GM21515 (cell line): ENCODE measurements around the gene PRKCH.
"Not testable (repeated sequence)": the region's sequence is repeated elsewhere in the genome, so short reads cannot be mapped to it uniquely, and the experiment has no call there.

Experiments
- ATAC-seq: cut with Tn5 transposase; IDR thresholded peaks from one replicate; pipeline ENCODE4 v1.9.1; 2021; ENCODE audit not compliant: unreplicated experiment

PRKCH gene

DNA sequence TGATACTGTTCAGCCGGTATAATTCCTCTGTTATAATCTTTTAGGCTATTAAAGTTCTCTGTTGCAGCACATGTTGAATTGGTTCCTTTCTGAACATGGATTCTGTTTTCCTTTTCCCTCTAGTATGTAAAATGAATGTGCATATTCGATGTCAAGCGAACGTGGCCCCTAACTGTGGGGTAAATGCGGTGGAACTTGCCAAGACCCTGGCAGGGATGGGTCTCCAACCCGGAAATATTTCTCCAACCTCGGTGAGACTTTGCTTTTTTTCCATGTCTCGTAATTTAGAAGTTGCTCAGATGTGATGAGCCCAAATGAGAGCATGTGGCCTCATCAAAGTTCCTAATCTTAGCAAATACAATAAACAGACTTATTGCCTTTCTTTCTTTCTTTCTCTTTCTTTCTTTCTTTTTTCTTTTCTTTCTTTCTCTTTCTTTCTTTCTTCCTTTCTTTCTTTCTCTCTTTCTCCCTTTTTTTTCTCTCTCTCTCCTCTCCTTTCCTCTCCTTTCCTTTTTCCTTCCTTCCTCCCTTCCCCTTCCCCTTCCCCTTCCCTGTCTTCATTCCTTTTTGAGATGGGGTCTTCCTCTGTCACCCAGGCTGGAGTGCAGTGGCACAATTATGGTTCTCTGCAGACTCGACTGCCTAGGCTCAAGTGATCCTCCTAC is 131.9 kb downstream of the PRKCH start:
- ATAC-seq, result no peak

DNA sequence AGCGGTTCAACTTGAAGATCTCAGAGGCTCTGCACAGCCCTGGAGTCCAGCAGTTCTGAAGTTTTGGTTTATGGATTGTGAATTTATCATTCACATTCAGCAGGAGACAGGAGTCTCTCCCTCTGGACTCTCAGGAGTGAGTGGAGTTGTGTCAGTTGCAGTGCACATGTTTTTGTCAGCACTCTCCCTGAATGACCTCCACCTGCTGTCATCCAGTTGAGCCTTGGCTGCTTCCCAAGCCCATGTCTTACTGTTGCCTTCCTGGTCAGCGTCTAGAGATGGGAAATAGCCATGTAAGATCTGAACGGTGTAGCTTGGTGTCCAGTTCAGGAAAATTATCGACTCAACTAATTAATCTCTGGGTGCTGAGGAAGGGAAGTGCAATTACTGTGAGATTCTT is 133.2 kb downstream of the PRKCH start:
- no peak for ATAC-seq

DNA sequence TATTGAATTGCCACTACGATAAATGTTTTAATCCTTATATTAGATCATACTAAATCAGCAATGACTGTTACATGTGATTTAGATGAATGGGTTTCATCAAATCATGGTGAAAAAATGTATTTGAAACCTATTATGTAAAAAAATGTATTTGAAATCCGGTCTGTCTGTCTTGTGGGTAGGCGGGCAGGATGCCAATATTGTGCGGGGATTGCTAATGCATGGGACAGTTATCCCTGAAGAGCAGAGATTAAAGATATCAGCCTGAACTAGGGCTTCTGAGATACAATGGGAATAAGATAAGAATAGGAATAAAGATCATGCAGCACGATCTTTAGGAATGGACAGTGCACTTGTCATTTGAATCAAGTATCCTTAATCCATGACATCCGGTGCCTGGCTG is 134.0 kb downstream of the PRKCH start:
- ATAC-seq, result no peak

DNA sequence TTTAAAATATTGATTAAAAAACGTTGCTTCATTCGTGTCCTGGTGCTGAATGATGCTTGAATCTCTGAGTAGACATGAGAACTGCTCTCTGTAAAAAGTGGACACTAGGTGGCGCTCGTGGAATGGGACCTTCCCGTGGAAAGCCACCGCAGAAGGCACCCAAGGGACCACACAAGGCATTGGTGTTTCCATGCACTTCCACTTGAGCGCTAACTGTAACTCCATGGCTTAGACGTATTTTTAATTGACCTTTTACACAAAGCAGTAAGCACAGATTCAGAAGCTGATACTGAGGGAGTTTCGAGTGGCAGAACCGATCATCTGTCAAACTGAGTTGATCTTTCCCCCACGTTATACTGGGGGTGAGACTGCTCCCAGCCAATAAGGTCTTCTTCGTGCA is 135.3 kb downstream of the PRKCH start:
- ATAC-seq, result peak; percentile 72

DNA sequence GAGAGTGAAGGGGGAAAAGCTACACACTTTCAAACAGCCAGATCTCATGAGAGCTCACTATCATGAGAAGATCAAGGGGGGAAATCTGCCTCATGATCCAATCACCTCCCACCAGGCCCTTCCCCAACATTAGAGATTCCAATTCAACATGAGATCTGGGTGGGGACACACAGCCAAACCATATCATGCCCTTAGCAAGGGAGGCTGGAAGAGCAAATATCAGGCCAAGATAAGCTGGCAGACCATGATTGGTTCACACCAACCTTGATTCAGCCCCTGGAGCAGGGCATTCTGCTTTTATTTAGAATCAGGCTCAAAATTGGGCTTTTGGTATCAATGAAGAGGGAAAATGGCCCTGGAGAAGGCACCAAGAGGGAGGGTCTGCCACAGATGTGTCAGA is 137.4 kb downstream of the PRKCH start:
- no peak for ATAC-seq

DNA sequence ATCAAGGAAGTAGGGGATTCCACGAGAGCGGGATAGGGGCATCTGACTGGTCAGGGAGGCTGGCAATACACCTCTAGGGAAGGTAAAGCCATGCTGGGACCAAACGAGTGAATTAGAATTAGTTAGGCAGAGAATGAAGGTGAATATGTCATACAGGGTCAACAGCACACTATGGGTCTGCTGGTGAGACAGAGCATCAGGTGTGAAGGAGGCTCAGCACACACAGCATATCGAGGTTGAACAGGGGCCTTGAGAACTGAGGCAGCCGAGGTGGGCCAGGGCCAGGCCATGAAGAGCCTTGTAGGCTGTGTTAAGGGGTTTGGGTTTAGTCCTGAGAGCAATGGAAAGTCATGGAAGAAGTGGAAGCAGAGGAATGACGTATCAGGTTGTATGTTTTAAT is 137.8 kb downstream of the PRKCH start:
- ATAC-seq, result no peak

DNA sequence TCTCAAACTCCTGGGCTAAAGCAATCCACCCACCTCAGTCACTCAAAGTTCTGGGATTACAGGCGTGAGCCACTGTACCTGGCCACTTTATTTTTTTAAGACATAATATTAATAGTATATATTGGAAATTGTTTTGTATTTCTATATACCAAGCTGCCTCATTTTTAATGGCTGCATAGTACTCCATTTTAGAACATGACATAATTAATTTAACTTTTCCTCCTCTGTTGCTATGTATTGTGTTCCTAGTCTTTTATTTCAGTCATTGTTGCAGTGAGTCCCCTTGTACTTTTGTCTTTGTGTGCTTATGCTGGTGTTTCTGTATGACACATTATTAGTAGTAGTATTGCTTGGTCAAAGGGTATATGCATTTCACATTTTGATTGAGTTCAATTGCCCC is 138.7 kb downstream of the PRKCH start:
- ATAC-seq, result no peak

DNA sequence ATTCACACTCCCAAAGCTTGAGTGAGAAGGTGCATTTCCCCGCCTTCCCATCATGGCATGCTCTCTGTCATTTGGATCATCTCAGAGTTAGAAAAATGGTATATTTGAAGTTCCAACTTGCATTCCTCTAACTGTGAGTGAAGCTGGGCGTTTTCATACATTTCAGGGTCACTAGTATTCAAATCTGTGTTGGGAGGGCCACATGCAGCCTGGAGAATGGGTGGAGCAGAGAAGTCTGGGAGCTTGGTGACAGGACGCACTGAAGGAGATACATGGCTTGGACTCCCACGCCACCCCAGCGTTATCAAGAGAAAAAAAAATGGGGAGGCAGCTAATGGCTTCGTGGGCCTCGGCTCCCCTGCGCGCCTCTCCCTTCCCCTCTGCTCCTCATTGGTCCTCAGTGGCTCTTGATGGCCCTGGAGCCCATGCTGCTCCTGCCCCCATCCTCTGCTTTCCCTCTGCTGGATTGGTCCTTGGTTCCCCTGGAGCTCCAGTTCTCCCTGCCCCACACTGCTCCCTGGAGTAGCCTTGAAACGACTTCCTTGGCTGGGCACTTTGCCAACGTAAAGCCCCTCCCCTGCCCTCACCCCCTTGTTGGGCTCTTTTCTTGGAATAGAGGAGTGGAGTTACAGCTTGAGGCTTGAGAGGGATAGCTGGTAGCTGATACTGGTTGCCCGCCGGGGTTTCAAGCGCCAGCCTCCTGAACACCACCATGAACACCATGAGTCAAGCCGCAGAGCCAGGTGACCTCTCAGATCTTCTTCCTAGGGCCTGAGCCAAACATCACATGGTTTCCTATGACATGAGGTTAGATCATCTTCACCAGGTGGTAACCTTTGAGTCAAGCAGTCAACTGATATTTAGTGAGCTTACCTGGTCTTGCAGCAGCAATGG is 139.6 kb downstream of the PRKCH start:
- ATAC-seq, result no peak

DNA sequence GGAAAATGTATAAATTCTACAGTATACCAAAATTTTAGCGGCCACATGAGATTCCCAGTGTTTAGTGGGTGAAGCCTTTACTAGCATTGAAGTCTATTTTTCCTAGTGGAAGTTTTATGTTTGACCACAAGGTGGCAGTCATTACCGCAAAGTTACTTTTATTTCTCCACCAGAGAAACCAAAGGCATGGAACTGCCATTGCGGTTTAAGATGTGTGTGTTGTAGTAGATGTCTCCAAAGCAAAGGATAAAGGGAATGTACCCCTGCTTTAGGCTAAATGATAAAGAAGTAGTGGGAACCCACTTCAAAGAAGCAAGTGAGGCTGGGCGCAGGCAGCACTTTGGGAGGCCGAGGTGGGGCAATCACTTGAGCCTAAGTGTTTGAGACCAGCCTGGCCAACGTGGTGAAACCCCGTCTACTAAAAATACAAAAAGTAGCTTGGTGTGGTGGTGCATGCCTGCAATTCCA is 140.5 kb downstream of the PRKCH start:
- ATAC-seq, result no peak

DNA sequence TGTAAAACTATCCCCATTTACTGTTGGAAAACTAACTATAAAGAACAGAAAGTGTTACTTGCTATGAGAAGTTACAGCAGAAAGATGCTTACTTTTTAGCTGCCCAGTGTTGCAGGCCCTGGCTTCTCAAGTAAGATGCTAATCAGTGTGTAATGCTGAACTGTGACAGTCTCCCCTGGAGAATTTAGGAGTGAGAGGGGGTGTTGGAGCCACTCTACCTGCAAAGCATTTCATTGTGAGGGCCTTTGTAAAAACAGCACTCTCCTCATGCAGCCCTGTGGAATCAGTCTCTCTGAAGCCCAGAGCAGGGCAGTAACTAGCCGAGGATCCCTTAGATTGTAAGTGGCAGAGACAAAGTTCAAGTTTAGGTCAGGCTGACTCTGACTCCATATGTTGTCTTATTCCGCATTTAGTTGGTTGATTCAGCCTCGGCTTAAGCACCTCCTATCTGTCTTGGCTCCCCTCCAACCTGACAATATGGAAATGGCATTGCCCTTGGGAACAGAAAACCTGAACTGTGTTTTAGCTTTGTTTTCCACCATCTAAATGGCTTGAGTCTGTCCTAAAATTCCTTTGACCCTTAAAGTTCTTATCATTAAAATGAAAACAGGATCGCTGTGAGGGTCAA is 141.3 kb downstream of the PRKCH start:
- no peak for ATAC-seq

DNA sequence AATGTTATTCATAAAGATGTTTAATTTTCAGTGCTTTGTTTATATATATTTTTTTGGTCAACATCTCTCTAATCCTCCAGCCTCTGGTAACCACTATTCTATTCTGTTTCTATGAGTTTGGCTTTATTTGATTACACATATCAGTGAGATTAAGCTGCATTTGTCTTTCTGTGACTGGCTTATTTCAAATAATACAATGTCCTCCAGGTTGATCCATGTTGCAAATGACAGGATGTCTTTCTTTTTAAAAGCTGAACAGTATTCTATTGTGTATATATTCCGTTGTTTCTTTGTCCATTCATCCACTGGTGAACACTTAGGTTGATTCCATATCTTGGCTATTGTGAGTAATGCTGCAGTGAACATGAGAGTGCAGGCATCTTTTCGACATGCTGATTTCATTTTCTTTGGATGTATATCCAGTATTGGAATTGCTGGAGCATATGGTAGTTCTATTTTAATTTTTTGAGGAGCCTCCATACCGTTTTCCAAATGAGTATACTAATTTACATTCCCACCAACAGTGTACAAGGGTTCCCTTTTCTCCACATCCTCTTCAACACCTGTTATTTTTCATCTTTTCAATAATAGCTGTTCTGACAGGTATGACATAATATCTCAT is 142.4 kb downstream of the PRKCH start:
- ATAC-seq, result no peak

DNA sequence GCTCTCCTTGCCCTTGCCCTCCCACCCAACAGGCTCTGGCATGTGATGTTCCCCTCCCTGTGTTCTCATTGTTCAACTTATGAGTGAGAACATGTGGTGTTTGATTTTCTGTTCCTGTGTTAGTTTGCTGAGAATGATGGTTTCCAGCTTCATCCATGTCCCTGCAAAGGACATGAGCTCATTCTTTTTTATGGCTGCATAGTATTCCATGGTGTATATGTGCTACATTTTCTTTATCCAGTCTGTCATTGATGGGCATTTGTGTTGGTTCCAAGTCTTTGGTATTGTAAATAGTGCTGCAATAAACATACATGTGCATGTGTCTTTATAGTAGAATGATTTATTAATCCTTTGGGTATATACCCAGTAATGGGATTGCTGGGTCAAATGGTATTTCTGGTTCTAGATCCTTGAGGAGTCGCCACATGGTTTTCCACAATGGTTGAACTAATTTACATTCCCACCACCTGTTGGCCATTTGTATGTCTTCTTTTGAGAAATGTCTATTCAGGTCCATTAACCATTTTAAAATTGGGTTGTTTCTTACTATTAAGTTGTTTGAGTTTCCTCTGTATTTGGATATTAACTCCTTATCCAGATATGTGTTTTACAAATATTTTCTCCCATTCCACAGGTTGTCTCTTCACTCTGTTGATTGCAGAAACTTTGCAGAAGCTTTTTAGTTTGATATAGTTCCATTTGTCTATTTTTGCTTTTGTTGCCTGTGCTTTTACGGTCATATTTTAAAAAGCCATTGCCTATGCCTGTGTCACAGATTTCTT is 143.4 kb downstream of the PRKCH start:
- ATAC-seq, result not testable (repeated sequence)

DNA sequence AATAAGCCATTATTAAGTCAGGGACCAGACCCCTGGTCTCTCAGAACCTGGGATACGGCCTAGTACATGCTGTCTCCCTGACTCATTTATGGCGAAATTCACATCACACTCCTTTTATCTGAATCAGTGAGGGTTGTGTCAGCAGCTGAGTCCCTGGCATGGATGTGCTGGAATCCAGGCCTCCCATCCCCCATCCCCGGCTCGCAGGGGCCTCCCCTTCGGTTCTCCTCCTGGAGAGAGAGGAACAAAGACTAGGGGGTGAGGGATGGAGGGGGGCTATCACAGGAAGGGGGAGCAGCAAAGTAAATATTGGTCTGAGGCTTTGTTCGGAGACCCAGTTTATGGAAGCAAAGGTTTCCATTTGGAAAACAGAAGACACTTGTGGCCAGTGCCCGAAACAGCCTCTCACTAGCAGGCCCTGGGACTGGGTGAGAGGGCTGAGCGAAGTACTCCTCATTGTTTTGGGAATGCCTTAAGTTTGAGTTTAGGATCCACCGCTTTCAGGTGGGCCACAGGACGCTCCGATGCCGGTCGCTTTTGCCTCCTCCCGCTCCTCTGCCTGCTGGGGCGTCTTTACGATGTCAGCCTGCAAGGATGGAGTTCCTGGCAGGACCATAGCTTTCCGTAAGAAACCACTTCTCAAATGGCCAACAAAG is 145.0 kb downstream of the PRKCH start:
- no peak for ATAC-seq

DNA sequence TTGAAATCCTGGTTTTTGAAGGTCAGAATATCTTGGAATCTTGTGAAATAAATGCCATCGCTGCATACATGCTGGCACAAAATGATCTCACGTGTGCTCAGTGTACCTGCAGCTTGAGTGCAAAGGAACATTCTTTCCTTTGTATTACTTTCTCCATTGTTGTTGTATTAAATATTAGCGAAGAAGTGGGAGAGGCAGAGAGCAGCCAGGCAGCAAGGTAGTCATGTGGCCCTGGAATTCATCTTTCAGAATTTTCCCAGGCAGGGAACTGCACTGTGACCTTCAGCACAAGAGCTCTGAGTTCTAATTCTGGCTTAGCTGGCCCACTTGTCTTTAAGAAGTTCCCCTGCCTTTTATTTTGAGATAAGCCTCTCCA is 145.5 kb downstream of the PRKCH start:
- ATAC-seq, result no peak

DNA sequence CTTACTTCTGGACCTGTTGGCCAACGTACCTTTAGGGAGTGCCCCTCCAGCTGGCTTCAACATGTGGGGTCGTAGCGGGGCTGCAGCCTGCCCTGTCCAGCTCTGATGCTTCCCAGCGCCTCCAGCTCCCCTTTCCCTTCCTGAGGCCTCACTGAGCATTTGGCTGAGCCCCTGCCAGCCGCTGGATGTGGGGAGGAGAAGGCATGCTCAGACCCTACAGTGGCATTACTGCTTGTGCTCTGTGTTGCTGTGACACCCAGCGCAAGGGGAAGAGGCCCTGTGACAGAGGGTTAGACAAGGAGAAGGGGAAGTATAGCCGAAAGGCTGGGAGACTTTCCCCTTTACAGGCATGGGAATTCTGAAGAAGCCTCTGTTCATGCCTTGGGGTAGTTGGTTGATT is 145.9 kb downstream of the PRKCH start:
- ATAC-seq, result no peak

DNA sequence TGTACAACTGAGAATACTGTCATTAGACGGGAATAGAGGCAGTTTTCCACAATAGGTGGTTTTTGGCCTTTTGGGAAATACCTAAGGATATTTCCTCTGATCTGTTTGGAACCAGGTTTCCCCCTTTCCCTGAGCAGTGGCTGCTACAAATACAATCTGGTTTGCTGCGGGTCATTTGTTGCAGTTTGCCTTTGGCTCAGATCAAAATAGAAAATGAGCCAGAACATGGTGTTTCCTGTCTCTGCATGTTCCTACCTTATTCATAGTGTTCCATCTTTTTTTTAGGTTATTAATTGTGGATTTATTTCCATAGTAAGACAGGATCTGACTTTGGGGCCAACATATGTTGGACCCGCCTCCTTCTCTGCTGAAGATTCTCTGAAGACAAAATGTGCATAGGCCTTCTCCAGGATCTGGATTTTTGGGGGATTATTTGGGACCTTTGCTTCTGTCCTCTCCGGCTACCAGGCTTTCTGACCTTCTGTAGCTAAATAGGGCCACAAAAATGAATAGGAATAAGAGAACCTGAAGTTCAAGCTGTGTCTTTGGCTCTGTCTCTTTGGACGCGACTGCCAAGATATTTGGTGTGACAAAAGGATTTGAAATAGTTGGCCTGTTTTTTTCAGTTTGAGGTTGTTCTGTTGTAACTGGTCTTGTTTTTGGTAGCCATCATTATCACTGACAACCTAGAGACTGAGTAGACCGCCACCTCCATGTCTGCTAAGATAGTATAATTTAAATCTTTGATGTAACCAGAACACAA is 146.9 kb downstream of the PRKCH start:
- ATAC-seq, result no peak

DNA sequence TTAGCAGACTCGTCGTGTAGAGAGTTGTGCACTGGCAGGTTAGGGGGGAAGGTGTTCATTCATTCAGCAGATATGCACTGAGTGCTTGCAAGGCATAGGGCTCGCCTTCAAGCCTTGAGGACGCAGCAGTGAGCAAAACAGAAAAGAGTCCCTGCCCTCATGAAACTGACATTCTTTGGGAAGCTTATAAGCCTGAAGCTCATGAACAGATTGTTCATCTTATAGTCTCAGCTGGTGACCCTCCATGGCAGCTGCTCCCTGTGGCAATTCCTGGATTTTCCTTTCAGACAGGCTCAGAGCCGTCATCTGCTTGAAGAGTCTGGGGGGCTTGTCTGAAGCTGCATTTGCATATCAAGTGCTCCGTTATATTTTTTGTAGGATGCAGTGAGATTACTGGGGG is 148.4 kb downstream of the PRKCH start:
- no peak for ATAC-seq

DNA sequence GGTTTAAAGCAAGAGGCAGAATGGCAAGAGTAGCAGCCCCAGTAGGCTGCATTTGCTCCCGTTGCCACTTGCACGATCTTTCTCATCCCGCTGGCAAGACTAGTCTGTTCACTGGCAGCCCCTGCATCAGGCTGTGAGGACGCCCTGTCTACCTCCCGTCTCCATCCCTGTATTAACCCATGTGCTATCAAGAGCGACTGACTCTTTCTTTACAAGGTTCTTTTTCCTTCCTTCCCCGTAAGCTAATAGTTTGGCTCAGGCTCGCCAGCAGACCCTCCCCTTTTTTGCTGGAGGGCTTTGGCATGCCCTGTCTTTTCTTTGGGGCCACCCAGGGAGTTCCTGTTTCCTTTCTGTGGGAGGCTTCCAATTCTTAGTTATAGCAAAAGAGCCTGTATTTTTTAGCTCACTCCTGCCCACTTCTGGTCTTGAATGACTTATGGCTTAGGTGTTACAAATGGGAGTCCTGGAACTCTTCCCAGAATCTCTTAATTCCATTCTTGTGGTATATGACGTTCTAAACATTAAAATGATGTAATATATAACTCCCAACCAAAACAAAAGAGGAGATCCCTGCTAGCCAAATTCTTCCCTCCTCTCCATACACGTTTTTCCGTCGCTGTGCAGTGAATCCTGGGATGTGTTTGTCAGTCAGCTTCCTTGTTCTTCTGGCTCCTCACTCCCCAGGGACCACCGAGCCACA is 149.0 kb downstream of the PRKCH start:
- ATAC-seq, result no peak

DNA sequence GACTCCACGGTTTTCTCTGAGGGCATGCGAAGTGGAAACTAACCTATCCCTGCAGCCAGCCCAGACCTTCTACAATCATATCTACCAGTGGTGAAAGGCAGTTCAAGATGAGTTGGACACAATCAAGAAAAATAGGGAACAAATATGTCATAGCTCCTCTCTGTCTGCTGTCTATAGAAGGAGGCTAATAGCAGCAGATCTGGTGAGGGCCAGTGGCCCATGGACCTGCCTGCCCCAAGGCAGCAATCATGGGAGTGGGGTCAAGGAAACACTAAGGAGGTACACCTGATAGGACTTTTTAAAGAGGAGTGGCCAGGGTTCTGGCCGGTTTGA is 149.5 kb downstream of the PRKCH start:
- ATAC-seq, result no peak
